HuH-7.5 (cell line): Measurements from ENCODE around the gene CHN2.
"Not testable (repeated sequence)": the region's sequence is repeated elsewhere in the genome, so short reads cannot be mapped to it uniquely, and the experiment has no call there.

Experiments used
- DNase-seq: peaks from one replicate; pipeline ENCODE4 v3.0.0; 2011; ENCODE audit warnings: low spot score

Gene CHN2

DNA sequence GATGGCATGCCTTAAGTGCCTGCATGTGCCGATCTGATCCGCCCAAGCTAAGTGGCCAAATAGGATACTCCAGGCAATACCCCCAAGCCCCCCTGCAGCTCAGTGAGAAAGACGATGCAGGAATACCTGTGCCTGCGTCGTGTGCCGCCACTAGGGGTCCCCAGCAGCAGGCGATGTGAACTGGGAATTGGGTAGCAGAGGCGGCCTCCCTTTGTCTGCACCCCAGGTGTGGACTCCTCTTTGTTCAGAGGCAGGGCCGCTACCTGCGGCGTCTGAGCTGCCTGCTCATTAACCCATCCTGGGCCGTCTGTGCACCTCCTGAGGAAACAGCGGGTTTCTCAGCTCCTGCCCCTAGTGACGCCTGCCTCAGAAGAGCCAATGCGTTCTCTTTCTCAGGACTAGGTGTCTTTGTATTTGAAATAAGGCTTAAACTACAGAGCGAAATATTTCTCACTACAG lies 4.8 kb upstream of the CHN2 start:
- DNase-seq, result peak; percentile 63

DNA sequence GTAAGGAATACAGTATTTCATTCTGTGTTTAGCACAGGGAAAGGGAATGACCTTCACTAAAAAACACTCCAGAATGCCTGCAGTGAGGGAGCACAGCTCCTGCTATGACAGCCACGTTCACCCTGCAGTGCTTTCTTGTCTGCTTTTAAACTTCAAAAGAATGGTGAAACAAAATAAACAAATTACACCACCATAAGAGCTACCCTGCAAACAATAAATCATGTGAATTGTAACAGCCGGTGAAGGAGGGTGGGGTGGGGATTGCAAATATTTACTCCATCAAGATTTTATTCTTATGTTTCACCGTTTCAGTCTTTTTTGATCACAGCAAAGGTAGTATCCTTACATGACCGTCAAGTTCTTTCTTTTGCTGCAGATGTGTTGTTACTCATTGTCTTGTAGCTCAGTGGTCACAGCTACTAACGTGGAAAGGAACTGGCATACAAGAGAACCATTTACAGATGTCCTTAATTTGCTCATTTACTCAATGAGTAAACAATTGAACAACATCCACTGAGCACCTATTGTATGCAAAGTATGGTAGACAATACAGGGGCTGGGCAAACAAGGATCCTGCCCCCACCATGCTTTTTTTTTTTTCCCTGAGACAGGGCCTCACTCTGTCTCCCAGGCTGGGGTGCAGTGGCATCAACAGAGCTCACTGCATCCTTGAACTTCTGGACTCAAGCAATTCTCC lies 4.1 kb upstream of the CHN2 start:
- DNase-seq, result peak; percentile 35

DNA sequence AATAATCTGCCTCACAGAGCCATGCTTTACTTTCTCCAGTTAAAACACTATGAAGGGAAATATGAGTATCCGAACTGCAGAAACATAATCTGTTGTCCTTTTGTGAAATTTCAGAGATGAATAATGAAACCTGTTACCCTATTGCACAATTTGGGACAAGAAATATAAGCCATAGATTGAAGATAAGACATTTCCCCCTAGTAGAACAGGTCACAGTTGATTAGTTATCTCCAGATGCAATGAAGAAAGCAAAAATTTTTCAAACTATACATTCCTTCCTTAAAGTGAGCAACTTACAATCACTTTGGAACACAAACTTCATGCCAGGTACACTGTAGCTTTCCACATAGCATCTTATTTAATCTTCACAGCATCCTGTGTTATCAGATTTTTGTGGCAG lies 2.3 kb upstream of the CHN2 start:
- DNase-seq, result no peak

DNA sequence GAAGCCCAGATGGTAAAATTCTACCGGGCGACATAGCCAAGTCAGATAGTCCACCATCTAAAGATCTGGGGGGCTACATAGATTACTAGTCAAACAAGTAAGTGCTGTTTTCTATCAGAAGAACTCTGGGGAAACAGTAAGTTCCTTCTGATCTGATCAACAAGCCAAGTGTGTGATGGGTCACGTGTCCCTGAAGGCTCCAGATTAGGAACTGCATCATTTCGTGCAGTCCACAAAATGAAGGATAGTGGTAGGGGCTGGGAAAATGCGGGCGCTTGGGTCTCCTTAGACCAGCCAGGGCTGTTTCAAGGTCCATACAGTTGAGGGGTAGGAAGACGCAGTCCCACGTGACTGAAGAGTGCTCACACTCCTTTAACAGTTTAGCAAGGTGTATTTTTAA lies 1.8 kb upstream of the CHN2 start:
- no peak for DNase-seq

DNA sequence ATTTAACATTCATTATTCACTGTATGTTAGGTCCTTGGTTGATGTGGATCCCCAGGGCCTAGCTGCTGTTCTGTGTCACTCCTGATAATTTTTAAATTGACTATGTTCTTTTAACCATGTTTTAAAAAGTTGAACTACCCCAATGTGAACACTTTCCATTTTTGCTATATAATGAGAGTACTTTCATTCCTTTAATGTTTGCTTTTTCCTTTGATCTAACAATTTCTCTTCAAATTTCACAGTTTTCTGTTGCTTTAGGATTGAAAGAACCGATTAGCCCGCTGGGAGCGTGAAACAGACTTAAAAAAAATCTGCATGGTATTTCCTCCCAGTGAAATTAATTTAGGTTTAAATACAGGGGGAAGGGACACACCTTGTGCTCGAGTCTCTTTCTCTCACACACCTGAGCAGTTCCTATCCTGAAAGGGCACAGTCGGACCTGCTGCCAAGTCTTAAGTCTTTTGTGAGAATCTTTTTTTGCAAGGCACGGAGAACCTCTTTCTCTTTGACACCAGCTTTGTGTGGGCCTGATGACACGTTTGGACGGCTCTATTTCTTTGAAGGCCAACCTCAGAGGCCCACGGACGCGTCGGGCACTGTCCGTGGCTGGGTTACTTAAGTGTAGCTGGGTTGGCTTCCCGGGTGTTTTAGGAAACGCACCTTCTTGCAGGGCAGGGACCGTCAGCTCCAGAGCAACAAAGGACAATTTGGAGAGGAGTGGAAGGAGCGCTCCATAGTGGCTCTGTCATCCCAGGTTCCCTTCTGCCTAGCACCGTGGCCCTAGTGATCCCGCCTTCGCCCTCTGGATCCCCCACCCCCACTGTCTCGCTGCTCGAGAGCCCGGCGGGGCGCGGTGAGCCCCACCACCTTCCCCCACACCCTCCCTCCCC lies 1.0 kb upstream of the CHN2 start:
- no peak for DNase-seq

DNA sequence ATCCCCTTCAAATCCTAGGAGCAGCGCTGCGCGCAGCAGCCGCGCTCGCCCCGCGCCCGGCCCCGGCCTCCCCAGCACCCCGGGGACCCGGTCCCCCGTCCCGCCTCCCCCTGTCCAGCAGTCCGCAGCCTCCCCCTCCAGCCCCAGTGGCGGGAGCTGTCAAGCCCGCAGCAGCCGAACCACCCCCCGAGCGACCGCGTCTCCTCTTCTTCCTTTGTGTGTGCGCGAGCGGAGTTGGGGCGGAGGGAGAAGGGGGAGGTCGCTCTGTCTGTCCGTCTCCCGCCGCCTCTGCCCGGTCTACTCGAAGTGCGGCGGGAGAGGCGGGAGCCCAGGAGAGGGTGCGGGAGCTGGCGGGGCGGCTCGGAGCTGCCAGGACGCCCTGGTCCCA lies 375 bp upstream of the CHN2 start:
- peak; percentile 19 for DNase-seq

DNA sequence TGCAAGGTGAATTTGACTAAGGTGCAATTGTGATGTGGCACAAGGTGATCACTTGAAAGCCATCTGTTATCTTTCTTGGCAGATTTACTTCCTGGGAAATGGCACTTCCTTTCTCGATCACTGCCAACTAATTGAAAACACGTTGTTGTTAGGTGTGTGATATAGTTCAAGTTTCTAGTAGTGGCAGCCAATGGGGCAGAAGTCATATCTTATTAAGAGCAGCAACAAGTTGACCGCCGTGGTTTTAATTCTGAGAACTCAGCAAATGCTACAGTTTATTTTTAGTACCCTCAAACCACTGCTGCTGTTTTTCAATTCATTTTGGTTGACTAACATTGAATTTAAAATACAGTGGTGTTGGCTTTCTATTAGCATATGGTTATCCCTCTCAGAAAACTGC lies 1.6 kb downstream of the CHN2 start:
- no peak for DNase-seq

DNA sequence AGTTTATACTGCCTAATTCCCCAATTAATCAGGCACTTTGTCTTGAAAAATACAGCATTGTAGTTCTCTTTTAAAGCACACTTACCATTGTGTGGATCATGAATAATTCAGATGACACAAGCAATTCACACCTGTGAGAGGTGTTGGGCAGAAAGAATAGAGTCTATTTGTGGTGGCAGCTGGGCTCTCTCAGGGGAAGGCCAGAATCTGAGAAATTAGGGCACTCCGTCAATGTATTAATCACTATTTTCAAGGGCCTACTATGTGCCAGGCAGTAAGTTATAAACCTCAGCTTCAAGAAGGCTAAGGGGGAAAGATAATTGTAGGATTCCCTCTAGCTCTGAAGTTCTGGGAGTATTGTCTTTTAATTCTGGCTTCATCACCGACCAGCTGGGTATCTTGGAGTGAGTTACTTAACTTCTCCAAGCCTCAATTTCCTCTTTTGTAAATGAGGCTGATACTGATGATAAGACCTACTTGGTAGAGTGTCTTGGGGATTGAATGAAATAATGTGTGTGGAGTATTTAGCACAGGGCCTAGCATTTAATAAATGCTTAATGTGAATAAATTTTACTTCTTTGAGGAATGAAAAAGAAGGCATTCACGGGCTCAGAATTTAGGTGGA lies 2.5 kb downstream of the CHN2 start:
- no peak for DNase-seq

DNA sequence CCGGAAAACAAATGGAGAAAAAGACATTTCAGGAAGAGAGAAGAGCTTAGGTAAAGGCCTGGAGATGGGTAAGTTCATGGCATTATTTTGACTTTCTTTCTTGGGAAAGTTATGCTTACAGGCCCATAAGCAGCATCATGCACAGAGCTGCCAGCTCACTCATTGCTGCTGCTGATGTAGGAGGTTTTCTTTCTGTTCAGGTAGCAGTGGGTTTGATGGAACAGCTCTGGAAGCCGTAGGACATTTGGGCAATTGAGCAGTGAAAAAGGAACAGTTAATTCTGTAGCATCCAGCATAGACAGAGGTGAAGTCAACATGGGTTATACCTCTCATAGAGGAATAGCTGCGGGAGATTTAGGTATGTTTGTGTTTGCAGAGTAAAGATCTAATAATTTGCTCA lies 3.3 kb downstream of the CHN2 start:
- no peak for DNase-seq

DNA sequence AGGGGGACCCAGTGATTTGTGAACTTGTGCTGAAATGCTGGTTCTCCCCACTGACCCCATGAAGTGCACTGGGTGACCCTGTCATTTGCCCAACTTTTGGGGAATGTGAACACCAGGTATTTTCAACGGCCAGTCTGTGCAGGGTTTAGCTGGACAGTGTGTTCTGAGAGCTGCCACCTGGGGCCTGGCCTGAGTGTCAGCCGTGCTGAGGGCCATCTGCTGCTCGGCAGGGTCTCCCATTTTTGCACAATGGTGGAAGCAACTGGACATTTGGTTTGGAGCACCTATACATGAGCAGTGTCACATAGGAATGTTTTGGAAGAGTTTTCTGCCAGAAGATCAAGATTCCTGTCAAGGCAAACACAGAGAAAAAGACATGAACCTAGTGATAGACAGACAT lies 5.2 kb downstream of the CHN2 start:
- no peak for DNase-seq

DNA sequence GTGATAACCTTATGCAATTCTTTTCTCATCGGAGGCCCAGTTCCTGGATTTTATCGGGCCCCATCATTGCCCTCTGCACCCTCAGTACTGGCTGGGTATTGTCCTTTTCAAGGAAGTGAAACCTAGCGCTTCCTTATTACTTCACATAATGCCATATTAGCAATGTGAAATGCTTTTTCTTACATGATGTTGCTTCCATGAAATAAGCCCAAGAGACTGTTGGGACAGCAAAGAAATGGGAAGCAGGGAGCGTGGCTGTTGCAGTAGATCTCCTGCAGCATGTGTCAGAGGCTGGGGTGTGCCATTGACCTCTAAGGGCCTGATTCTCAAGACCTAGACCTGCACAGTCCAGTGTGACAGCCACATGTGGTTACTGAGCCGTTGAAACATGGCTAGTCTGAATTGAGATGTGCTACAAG lies 8.1 kb downstream of the CHN2 start:
- DNase-seq, result no peak

DNA sequence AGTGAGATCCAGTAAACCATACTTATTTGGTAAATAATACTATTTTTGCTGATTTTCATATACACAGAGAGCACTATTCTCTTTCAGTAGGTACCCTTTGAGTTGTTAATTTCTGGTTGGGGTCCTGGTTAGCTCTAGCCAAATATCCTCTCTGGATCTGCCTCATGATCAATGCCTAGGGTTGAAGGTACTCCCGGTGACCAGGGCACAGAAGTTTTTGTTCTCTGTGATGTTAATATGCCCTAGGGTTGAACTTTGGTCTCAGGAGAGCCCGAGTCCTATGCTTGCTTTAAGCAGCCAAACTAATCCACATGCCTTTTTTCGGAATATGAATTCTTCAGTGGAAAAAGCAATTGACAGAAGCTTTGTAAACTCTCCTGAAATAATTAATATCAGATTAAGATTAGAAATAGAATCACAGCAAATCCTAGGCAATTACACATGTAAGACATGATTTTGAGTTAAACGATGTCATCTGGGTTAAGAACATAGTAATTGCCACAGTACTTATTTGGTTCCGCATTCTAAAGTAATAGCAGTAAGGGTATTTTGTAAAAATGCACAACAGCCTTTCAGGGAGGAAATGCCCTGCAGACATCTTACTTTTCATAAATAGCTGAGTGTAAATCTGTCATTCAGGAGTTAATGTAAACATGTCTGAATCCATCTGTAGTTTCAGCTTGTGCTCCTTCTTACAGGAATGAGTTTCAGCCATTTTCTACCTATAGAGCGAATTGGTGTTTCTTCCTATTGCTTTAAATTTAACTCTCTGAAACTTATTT lies 10.1 kb downstream of the CHN2 start:
- peak; percentile 20 for DNase-seq

DNA sequence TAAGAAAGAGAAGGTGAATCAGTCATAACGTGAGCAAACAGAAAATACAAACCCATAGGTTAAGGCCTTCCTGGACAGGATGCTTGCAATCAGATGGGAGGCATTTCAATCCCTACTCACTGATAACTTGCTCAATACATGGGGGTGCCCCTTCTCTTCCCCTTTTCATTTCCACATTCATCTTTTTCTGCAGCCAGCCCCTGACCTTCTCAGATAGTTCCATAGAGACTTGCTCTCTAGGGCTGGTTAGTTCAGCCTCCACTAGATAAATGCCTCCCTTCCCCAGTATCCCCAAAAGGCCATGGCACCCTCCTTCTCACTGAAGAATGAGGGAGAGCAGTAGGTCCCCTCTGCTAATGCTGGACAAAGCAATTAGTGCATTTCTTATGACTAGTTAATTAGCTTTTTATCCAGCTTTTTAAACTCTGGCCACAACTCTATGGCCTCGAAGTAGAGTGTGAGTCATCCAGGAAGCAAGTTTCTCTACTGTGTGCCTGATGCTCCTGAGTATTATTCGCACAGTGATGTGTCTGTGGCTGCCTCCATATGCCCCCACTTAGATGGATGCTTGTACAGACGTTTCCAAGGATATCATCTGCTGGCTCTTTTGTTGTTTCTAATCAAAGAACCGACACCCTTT lies 12.7 kb downstream of the CHN2 start:
- no peak for DNase-seq

DNA sequence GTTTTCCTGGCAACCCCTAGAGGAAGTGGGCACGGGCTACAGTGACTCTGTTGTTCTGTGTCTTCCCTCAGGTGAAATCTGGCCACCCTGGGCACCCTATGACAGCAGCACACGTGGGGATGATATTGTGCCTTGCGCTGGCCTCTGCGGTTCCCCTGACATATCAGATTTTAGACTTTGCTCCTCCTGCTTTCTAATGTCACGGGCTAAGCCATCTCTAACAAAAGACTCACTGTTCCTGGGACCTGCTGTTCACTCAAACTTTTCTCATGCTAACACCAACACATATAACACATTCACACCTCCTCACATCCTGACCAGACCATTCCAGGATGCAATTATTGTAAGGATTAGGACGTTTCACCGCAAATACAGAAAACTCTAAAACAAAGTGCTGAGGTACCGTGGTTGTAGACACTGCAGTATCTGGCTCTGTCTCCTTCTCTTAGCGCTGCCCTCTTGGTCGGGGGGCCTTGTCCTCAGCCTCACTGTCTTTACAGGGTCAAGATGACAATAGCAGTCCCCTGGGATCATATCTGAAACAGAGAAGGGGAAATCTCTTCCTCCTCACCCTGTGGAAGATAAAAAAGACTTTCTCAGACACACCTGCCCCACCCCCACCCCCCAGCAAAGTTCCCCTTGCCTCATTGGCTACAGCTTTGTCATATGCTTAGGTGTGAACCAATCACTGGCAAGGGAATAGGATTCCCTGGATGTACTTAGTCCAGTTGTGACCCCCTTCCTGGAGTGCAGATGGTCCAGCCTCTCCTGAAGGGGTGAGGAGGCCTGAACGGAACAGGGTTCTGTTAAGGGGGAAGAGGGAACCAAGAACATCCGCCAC lies 14.1 kb downstream of the CHN2 start:
- peak; percentile 27 for DNase-seq

DNA sequence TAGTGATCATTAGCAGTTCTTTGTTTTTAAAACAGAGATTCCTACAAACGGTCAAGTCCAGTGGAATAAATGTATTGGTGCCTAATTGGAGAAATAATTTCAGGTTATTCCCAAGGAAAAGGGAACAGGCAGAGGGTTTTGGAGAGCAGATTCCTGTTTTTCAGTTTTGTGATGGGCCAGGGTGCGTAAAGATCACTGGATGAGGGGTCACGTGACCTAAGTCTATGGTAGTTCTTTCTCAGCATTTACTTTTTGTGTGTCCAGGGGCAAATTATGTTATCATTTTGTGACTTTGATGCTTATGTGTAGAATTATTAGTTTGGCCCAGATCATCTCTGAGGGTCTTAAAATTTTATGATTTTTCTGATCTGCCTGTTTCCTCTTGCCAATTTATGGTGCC lies 15.2 kb downstream of the CHN2 start:
- DNase-seq, result no peak

DNA sequence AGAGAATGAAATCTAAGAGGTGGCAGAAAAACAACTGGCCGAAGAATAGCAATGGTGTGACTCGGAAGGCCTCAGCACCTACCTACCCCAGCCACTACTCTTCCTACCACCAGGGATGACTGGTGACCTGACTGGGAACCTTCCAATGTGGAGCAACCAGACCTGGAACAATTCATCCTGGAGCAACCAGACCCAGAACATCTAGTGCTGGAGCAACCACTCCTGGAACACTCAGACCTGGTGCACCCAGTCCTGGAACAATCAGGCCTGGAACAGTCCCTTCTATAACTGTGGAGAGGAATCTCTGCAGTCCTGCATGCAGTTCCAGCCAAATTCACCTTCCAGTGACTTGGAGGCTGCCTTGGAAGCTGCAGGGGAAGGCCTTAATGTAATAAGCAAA lies 18.2 kb downstream of the CHN2 start:
- not testable (repeated sequence) for DNase-seq

DNA sequence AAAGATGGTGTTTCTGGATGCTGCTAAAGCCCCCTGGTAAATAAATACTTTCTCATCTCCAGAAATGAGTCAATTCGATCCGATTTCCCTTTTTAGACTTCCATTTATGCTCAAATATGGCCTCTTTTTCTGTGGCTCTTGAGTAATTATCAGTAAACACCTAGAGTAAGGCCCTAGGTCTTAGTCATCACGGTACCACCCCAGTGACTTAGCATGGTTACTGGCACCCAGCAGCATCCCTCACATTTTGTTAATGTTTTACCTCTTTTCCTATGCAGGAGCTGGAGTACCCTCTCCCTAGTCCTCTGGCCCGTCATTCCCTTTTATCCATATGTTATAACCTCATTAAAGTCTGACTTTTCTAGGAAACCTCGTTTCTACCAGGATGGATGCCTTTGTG lies 19.5 kb downstream of the CHN2 start:
- DNase-seq, result no peak

DNA sequence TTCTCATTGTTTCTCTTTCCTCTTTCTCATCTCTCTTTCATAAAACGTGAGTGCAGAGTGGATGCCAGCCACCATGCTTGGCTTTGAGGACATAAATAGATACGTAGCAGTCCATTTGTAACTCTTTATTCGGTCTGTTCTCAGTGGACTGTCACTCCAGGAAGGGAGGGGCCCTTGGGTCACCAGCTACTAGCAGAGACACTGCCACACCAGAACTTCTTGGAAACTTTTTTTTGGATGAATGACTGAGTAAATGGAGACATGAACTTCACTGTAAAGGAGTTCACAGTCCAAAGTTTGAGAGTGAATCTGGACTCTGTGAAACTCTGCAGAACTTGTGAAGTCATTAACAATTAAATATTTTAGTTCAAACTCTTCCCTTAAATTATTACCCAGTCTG lies 20.2 kb downstream of the CHN2 start:
- no peak for DNase-seq

DNA sequence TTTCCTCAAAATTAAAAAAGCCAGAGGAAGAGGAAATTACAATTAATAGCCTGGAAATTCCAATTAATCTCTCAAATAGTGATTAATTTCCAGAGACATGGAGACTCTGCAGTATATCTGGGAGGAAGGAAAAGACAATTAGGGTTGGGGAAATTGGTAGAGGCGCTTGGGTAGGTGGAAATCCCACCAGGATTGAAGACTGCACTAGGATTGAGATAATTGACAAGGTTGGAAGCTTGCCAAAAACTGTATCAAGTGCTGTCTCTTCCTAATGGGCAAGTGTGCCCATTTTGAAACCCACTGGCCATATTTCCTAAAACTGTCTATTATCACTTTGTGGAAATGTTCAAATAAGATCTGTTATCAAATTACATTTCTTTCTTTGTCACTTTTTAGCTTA lies 21.6 kb downstream of the CHN2 start:
- DNase-seq, result no peak

DNA sequence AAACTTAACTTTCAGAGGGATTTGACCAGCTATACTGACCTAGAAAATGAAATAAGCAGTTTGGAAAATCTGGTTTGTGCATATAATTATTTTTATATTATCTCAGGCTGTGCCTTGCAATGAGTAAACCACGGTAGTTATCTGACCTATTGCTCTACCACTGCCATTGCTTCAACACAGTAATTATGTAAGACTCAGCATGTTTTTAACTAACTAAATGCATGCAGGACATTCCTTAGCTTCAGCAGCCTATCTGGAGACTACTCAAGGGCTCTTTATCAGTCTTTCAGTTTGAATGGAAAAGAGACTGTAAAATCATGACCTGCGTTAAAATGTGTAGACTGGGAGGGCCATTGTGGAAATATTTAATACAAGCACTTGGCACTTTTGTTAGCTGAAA lies 22.5 kb downstream of the CHN2 start:
- DNase-seq, result no peak

DNA sequence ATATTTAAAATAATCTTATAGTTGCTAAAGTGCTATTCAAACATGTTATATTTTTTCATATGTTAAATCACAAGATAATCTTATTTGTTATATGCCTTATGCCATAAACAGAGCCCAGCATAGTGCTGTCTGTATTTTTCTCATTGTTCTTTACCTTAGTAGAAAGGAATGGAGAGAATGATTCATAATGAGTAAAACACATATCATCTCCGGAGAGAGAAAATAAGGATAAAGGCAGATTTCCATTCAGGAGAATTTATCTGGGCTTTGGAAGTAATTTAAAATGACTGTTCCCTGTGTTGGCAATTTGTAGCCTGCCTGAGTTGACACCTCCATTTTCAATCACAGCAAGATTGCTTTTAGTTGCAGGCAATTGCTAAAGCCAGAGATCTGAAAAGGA lies 30.2 kb downstream of the CHN2 start:
- DNase-seq, result no peak
